Cardiac muscle cell (in vitro differentiated cells and primary cell): Measurements from ENCODE around the gene SPIRE2. TPM values are rescaled to one million over a fixed set of nuclear protein-coding genes. Genes with fewer than 3 reads are reported as not detected.
A peak's percentile ranks its signal among the peaks of the same experiment; 100 is the strongest.
"Not testable (repeated sequence)": the region's sequence is repeated elsewhere in the genome, so short reads cannot be mapped to it uniquely, and the experiment has no call there.

Experiments
- DNase-seq, 2 donors: peaks; one replicate each; pipeline versions ENCODE4 v3.0.0 to v3.0.0-alpha.2; 2010 to 2017; ENCODE audit warnings: low read depth in 1 of 2, low spot score in 1 of 2
- H3K27ac ChIP-seq: fragments of 200-600 bp; sonication (generic); 2 replicates; pipeline ENCODE4 v1.5.1; 2016
- H3K27me3 ChIP-seq: fragments of 200-600 bp; sonication (generic); 2 replicates; pipeline ENCODE4 v1.6.0; 2016; ENCODE audit warnings: control low read depth
- H3K36me3 ChIP-seq: fragments of 200-600 bp; sonication (generic); 2 replicates; pipeline ENCODE4 v1.5.1; 2016; ENCODE audit warnings: control low read depth
- H3K4me1 ChIP-seq: fragments of 200-600 bp; sonication (generic); 2 replicates; pipeline ENCODE4 v1.8.1; 2017; ENCODE audit warnings: low read depth, mild to moderate bottlenecking, mixed run types
- H3K4me3 ChIP-seq: fragments of 200-600 bp; sonication (generic); 2 replicates; pipeline ENCODE4 v1.5.1; 2016; ENCODE audit warnings: mild to moderate bottlenecking
- H3K9me3 ChIP-seq: fragments of 200-600 bp; sonication (generic); 2 replicates; pipeline ENCODE4 v1.5.1; 2017; ENCODE audit warnings: low read depth, mild to moderate bottlenecking, control low read depth
- polyA plus RNA-seq: library from polyadenylated mRNA; unstranded; fragments of >200 nt; fragmentation: Nextera tagmentation; extraction: Ambion mirVana; gene quantifications from 2 replicates; pipeline ENCODE4 v1.2.1, GENCODE V29; 2016
- total RNA-seq: library from RNA; depleted of rRNA; stranded (reverse); fragments of >200 nt; gene quantifications from 2 replicates; pipeline ENCODE4 v1.2.3, GENCODE V29; 2016
- TF ChIP-seq, protein P1 (sequence below): IDR thresholded peaks from 2 replicates; pipeline ENCODE4 v1.5.1; 2012; ENCODE audit warnings: low read depth, mild to moderate bottlenecking, low read length

The SPIRE2 gene, protein sequence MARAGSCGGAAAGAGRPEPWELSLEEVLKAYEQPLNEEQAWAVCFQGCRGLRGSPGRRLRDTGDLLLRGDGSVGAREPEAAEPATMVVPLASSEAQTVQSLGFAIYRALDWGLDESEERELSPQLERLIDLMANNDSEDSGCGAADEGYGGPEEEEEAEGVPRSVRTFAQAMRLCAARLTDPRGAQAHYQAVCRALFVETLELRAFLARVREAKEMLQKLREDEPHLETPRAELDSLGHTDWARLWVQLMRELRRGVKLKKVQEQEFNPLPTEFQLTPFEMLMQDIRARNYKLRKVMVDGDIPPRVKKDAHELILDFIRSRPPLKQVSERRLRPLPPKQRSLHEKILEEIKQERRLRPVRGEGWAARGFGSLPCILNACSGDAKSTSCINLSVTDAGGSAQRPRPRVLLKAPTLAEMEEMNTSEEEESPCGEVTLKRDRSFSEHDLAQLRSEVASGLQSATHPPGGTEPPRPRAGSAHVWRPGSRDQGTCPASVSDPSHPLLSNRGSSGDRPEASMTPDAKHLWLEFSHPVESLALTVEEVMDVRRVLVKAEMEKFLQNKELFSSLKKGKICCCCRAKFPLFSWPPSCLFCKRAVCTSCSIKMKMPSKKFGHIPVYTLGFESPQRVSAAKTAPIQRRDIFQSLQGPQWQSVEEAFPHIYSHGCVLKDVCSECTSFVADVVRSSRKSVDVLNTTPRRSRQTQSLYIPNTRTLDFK
- 4.1 and 7.8 TPM in 2 replicates for total RNA-seq
- polyA plus RNA-seq: 3.8 and 5.1 TPM in 2 replicates

DNA sequence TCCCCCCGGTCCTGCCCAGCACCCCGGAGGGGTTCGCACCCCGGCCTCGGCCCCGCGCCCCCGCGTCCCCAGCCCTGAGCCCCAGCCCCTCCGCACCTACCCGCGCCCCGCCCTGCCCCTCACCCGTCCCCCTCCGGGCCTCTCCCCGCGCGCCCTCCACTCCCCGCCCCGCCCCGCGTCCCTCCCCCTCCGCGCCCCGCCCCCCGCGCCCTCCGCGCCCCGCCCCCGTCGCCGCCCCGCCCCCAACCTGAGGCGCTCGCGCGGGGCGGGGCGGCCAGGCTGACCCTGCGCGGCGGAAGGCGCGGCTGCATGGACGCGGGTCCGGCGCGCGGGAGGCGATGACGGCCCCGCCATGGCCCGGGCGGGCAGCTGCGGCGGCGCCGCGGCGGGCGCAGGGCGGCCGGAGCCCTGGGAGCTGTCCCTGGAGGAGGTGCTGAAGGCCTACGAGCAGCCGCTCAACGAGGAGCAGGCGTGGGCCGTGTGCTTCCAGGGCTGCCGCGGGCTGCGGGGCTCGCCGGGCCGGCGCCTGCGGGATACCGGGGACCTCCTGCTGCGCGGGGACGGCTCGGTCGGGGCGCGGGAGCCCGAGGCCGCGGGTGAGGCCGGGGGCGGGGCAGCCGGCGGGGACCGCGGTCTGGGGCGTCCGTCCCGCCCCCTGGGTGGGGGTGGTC, at the start of gene SPIRE2:
TSS of gene SPIRE2 (plus strand) at position 277 of the 671 bp plus-strand sequence. CDS start at position 353, 76 bp downstream.
- peak within 1 kb of the TSS; percentile 65 for H3K27ac ChIP-seq

DNA sequence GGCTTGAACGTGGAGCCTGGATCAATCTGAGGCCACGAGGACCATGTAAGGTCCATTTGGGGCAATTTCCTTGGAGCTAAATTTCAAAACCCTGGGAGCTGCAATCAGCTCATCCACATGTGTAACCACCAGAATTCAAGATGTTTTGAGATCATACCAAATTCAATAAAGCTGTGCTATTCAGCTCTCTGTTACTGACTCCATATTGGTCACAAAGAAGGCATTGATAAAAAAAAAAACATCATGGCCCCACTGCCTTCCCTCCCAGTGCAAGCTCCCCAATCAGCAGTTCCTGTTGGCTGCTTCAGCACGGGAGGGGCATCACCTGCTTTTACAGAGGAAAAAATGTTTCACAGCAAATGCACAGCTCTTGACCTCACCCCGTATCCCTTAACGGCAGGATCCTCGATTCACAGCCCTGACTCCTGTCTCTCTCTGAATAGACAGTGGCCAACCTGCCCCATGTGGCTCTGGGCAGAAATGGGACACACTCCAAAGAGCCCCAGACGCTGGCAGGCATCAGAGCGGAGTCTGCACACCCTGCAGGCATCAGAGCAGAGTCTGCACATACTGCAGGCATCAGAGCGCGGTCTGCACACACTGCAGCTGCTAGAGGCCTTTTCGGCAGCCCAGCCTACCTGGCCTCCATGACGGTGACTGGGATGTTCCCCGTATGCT, 48.9 kb upstream of the SPIRE2 start:
- peaks cover 2% of the 10 kb centered on the region for H3K36me3 ChIP-seq
- no peak overlapping the region for H3K4me3 ChIP-seq
- H3K27me3 ChIP-seq: no peaks in the 10 kb centered on the region
- no peak for DNase-seq
- no peak overlapping the region for H3K27ac ChIP-seq
- H3K9me3 ChIP-seq: no peaks in the 10 kb centered on the region
- H3K4me1 ChIP-seq: no peaks in the 10 kb centered on the region
- TF ChIP-seq, protein P1, sequence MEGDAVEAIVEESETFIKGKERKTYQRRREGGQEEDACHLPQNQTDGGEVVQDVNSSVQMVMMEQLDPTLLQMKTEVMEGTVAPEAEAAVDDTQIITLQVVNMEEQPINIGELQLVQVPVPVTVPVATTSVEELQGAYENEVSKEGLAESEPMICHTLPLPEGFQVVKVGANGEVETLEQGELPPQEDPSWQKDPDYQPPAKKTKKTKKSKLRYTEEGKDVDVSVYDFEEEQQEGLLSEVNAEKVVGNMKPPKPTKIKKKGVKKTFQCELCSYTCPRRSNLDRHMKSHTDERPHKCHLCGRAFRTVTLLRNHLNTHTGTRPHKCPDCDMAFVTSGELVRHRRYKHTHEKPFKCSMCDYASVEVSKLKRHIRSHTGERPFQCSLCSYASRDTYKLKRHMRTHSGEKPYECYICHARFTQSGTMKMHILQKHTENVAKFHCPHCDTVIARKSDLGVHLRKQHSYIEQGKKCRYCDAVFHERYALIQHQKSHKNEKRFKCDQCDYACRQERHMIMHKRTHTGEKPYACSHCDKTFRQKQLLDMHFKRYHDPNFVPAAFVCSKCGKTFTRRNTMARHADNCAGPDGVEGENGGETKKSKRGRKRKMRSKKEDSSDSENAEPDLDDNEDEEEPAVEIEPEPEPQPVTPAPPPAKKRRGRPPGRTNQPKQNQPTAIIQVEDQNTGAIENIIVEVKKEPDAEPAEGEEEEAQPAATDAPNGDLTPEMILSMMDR: no peak

More for the DNA sequence above, at the start of gene SPIRE2:
- Histone ChIP-seq H3K36me3 (no peaks in the 10 kb centered on the region), H3K4me1 (peaks cover 4% of the 10 kb centered on the region), H3K4me3 (peak within 1 kb of the TSS; percentile 57), H3K9me3 (no peaks in the 10 kb centered on the region), H3K27me3 (no peaks in the 10 kb centered on the region)
- DNase-seq: peak; percentile 84 to 94
- TF ChIP-seq, protein P1: no peak

DNA sequence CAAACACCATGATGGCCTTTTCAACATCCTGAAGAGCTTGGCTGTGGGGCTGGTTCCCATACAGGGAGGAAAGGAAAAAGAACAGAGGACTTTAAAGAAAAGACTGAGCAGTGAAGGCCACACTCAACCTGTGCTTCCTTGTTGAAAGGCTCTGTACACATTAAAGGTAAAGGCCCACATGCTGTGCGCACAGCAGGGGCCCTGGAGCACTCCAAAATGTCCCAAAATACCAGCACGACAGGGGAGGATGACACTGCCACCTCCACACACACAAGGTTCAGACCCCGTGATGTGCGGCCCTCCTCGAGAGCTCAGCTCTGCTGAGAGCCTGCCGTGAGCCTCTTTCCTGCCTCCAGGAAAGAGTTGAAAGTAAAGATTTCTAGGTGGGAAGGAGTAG, 48.4 kb upstream of the SPIRE2 start:
- H3K27ac ChIP-seq: no peak overlapping the region

DNA sequence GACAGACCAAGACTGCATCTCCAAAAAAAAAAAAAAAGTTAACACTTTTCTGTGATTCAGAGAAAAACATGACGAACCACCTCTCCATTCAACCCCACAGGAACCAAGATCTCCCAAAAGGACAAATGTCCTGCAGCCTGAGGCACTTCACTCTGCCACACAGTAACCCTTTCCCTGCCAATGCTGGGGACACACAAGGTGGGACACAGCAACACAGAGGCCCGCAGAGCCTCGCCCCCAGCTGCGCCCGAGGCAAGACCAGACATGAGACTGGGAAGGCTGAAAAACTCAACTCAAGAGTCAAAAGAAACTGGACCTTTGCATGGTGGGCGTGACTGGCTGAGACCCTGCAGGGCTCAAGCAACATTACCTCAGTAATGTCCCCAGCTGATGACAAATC, 45.8 kb upstream of the SPIRE2 start:
- Histone ChIP-seq H3K9me3 (no peaks in the 10 kb centered on the region), H3K27ac (no peak overlapping the region), H3K27me3 (no peaks in the 10 kb centered on the region), H3K4me1 (no peaks in the 10 kb centered on the region), H3K36me3 (no peaks in the 10 kb centered on the region), H3K4me3 (no peak overlapping the region)
- DNase-seq: no peak
- TF ChIP-seq, protein P1: no peak

More for the DNA sequence above, 48.4 kb upstream of the SPIRE2 start:
- DNase-seq: no peak
- H3K36me3 ChIP-seq: peaks cover 2% of the 10 kb centered on the region
- H3K27me3 ChIP-seq: no peaks in the 10 kb centered on the region
- H3K9me3 ChIP-seq: no peaks in the 10 kb centered on the region
- H3K4me3 ChIP-seq: no peak overlapping the region
- H3K4me1 ChIP-seq: no peaks in the 10 kb centered on the region
- TF ChIP-seq, protein P1: no peak

GRCh38 chr16:89783952-89784351, 44.3 kb upstream of the SPIRE2 start:
- not testable (repeated sequence) for H3K4me1 ChIP-seq, DNase-seq, H3K27me3 ChIP-seq, H3K36me3 ChIP-seq, H3K4me3 ChIP-seq, H3K9me3 ChIP-seq, H3K27ac ChIP-seq
